ENCODE measurements around the gene GRK5. TPM values are rescaled to one million over a fixed set of nuclear protein-coding genes. Genes with fewer than 3 reads are reported as not detected.

The GRK5 gene
- total RNA-seq, 1 donor from 2014 or later: 68.7 TPM

GRCh38 chr10:119368991-119369869 is 161.9 kb downstream of the GRK5 start:
- intact Hi-C loops (cut with DNase I): no loop called here
- Histone ChIP-seq H3K27ac (peak overlapping the region; percentile 77), H3K9me3 (no peaks in the 10 kb centered on the region), H3K27me3 (ENCODE audit: low read depth) (no peaks in the 10 kb centered on the region), H3K36me3 (no peaks in the 10 kb centered on the region), H3K4me1 (peaks cover 92% of the 10 kb centered on the region), H3K4me3 (peak overlapping the region; percentile 23)
- no peak for TF ChIP-seq CTCF (IDR thresholded peaks at IDR 0.05)
- no peak for DNase-seq
- ATAC-seq: peak in 1 of 2 donors; percentile 8

GRCh38 chr10:119370111-119370741 is 162.9 kb downstream of the GRK5 start:
- H3K4me3 ChIP-seq: no peak overlapping the region
- ATAC-seq: peak; percentile 40 to 43
- peak overlapping the region; percentile 77 for H3K27ac ChIP-seq
- no peaks in the 10 kb centered on the region for H3K27me3 ChIP-seq (ENCODE audit: low read depth)
- H3K36me3 ChIP-seq: no peaks in the 10 kb centered on the region
- no peak for DNase-seq
- intact Hi-C loops (cut with DNase I): no loop called here
- H3K9me3 ChIP-seq: no peaks in the 10 kb centered on the region
- TF ChIP-seq CTCF (IDR thresholded peaks at IDR 0.05): no peak
- peaks cover 89% of the 10 kb centered on the region for H3K4me1 ChIP-seq

GRCh38 chr10:119370972-119371703 is 163.8 kb downstream of the GRK5 start:
- intact Hi-C loops (cut with DNase I): no loop called here
- H3K4me1 ChIP-seq: peaks cover 87% of the 10 kb centered on the region
- no peaks in the 10 kb centered on the region for H3K36me3 ChIP-seq
- TF ChIP-seq CTCF (IDR thresholded peaks at IDR 0.05): no peak
- H3K27ac ChIP-seq: peak overlapping the region; percentile 77
- no peaks in the 10 kb centered on the region for H3K9me3 ChIP-seq
- ATAC-seq: peak; percentile 67 to 70
- no peak for DNase-seq
- H3K27me3 ChIP-seq (ENCODE audit: low read depth): no peaks in the 10 kb centered on the region
- peak overlapping the region; percentile 20 for H3K4me3 ChIP-seq

GRCh38 chr10:119371704-119372663 is 164.6 kb downstream of the GRK5 start:
- TF ChIP-seq CTCF (IDR thresholded peaks at IDR 0.05): no peak
- no peak overlapping the region for H3K4me3 ChIP-seq
- no peaks in the 10 kb centered on the region for H3K27me3 ChIP-seq (ENCODE audit: low read depth)
- intact Hi-C loops (cut with DNase I): no loop called here
- ATAC-seq (no peak), DNase-seq (no peak)
- H3K36me3 ChIP-seq: no peaks in the 10 kb centered on the region
- peaks cover 80% of the 10 kb centered on the region for H3K4me1 ChIP-seq
- peak overlapping the region; percentile 77 for H3K27ac ChIP-seq
- no peaks in the 10 kb centered on the region for H3K9me3 ChIP-seq
